ENCODE data around the gene CREG2.

The CREG2 gene

DNA sequence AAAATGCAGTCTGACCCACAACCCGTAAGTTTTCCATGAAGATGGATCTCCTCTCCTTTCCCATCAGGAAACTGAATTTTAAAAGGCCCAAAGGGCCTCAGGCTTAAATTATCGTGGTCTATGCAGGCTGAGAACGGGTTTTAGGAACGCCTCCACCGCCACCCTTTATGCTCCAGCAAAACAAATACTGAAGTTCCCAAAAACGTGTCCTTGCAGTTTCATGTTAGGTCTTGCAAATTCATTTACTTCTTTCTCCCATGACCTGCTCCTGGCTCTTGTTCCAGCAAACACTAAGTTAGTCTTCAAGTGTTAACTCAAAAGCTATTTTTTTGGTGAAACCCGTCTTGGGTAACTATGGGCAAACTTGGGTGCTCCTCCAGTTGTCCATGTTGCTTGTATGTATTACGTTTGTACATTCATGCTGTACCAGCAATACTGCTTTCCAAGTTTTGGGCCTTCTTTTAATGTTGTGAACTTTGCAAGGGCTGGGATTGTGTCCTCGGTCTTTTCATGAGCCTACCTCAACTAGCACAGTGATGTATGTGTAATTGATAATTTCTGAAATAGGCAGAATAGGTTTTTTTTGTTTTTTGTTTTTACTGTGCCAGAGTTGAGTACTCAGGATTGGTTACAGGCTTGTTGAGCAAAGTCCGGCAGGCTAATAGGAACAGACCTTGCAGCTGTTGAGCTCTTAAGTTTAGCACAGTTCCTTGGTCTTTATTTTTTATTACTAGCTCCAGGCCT lies 77.0 kb downstream of the CREG2 start:
- peak overlapping the region; percentile 32 for H3K4me3 Mint-ChIP-seq
- peak overlapping the region; percentile 87 for H3K27ac Mint-ChIP-seq
- no peaks in the 10 kb centered on the region for H3K9me3 Mint-ChIP-seq
- peaks cover 26% of the 10 kb centered on the region for H3K36me3 Mint-ChIP-seq (ENCODE audit: low read depth)
- H3K27me3 Mint-ChIP-seq: no peaks in the 10 kb centered on the region
- intact Hi-C loops (cut with micrococcal nuclease): no loop called here
- peaks cover 46% of the 10 kb centered on the region for H3K4me1 Mint-ChIP-seq (ENCODE audit: low read depth)

DNA sequence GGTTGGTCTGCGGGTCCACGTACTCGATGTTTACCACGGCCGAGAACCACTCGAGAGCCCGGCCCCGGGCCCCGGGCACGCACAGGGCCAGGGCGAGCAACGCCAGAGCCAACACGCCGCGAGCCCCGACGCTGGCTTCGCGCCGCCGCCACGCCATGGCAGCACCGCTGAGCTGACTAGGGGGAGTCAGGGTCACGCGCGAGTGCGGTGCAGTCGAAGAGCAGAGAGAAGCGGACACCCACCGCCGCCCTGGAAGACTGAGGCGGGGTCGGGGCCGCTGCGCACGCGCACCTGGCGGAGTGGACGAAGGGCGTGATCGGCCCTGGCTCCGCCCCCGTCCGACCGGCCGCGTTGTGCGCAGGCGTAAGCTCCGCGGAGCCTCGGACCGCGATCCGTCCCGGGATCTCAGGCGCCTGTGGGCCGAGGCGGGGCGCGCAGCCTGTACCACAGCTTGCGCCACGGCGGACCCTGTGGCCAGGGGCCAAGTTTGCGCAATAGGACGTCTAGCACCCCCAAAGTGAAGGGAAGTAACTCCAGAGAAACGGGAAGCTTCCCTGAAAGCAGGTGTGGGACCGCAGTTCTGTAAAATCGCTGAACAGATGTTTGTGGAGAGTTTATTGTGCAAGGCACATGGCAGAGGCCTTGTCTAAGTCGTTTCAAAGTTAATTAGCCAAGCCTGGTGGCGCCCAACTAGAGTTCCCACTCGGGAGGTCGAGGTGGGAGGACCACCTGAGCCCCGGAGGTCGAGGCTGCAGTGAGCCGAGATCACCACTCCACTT lies 78.7 kb downstream of the CREG2 start, which contains the start of gene RNF149:
Gene RNF149, minus strand, starts transcription at position 270 of the 779 bp plus-strand sequence. Its CDS starts 113 bp downstream, at position 157.
- peak within 1 kb of the TSS; percentile 85 for H3K4me3 Mint-ChIP-seq
- peaks cover 36% of the 10 kb centered on the region for H3K36me3 Mint-ChIP-seq (ENCODE audit: low read depth)
- intact Hi-C loops (cut with micrococcal nuclease): loop anchor here (1.0 to 5.0 kb wide), 2 partner anchors 20 to 34 kb away; no protein-coding TSS in a partner anchor
- H3K27me3 Mint-ChIP-seq: no peaks in the 10 kb centered on the region
- peak within 1 kb of the TSS; percentile 87 for H3K27ac Mint-ChIP-seq
- peaks cover 56% of the 10 kb centered on the region for H3K4me1 Mint-ChIP-seq (ENCODE audit: low read depth)
- H3K9me3 Mint-ChIP-seq: no peaks in the 10 kb centered on the region

DNA sequence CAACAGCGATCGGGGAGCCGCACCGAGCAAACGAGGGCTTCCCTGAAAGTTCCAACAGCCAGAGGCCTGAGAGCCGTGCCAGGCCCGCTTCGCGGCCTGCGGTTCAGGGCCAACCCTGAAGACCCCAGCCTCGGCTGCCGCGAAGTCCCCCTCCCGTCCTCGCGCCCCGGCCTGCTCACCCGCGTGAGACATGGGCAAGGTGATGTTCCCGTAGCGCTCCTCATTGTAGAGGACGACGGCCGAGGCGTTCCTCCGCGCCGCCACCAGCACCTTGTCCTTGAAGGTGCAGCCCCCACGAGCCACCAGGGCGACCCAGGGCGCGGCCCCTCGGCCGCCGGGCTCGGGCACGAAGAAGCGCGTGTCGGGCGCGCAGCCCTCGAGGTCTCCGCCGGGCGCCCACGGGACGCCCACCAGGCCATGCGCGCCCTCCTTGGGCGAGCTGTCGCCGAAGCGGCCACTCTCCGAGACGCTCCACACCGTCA lies 79.3 kb downstream of the CREG2 start:
- H3K36me3 Mint-ChIP-seq (ENCODE audit: low read depth): peaks cover 39% of the 10 kb centered on the region

DNA sequence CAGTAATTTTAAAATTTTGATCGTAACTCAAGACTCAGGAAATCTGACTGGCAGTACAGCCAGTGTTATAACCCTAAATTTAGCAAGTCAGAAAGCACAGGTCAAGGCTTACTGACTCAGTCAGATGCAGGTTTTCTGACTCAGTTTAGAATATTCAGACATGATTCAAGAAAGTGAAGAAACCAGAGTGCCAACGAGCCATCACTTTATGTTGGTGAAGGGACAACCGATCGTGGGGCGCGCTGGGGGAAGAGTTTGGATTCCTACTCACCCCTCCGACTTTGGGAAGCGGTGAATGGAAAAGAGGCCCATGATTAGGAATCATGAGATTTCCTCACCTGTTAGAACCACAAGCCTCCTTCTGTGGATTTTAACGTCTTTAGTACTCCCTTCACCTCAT lies 79.8 kb downstream of the CREG2 start:
- peaks cover 43% of the 10 kb centered on the region for H3K36me3 Mint-ChIP-seq (ENCODE audit: low read depth)

More for the DNA sequence above, 79.3 kb downstream of the CREG2 start:
- H3K27ac Mint-ChIP-seq: peak overlapping the region; percentile 87
- H3K4me1 Mint-ChIP-seq (ENCODE audit: low read depth): peaks cover 57% of the 10 kb centered on the region
- intact Hi-C loops (cut with micrococcal nuclease): loop anchor here (5.0 kb wide), 1 partner anchor 34 kb away; no protein-coding TSS in a partner anchor
- H3K4me3 Mint-ChIP-seq: peak overlapping the region; percentile 85
- no peaks in the 10 kb centered on the region for H3K27me3 Mint-ChIP-seq
- H3K9me3 Mint-ChIP-seq: no peaks in the 10 kb centered on the region

DNA sequence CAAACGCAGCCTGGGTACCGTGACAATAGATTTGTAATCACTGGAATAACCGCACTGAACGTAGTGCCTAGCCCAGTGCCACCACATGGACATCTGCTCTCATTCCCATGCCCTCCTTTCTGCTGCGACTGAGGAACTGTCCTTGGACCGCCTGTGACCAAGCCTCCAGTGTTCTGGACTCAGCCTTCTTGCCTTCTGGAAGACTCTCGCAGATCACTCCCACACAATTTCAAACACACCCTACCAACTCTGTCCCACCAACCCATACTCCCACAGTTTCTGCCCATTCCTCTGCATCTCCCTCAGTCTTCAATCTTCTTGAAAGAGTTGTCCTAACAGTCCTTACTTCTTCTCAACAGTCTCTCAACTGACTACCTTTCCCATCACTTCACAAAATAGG lies 80.9 kb downstream of the CREG2 start:
- no peaks in the 10 kb centered on the region for H3K27me3 Mint-ChIP-seq
- intact Hi-C loops (cut with micrococcal nuclease): loop anchor here (1.0 to 5.0 kb wide), 2 partner anchors 36 to 53 kb away; no protein-coding TSS in a partner anchor
- H3K9me3 Mint-ChIP-seq: no peaks in the 10 kb centered on the region
- H3K4me3 Mint-ChIP-seq: peak overlapping the region; percentile 85
- H3K36me3 Mint-ChIP-seq (ENCODE audit: low read depth): peaks cover 54% of the 10 kb centered on the region
- H3K4me1 Mint-ChIP-seq (ENCODE audit: low read depth): peaks cover 69% of the 10 kb centered on the region
- H3K27ac Mint-ChIP-seq: peak overlapping the region; percentile 87

More for the DNA sequence above, 79.8 kb downstream of the CREG2 start:
- Mint-ChIP-seq H3K4me3 (peak overlapping the region; percentile 85), H3K4me1 (ENCODE audit: low read depth) (peaks cover 62% of the 10 kb centered on the region), H3K27me3 (no peaks in the 10 kb centered on the region), H3K9me3 (no peaks in the 10 kb centered on the region), H3K27ac (peak overlapping the region; percentile 87)
- intact Hi-C loops (cut with micrococcal nuclease): loop anchor here (5.0 kb wide), 1 partner anchor 35 kb away; no protein-coding TSS in a partner anchor

DNA sequence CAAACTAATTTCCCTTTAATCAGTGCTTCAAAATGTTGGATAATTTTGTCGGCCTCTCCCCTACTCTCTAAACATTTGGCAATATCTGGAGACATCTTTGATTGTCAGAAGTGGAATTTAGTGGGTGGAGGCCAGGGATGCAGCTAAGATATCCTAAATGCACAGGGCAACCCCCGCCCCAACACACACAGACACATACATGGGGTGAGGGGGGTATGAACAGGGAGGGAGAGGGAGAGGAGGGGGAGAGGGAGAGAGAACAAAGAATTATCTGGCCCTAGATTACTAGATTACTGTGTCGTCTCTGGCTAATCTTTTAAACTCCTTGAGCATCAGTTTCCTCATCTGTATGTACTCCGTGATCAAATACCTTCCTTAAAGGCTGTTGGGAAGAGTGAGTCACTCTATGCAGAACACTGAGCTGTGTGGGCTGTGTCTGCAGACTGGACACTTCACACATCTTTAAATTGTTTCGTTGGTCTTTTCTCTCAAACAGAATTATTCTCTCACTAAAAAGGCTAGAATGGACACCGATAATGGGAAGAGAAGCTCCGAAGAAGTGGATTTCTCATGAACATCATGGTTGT lies 81.7 kb downstream of the CREG2 start:
- Mint-ChIP-seq H3K4me3 (peak overlapping the region; percentile 39), H3K9me3 (no peaks in the 10 kb centered on the region), H3K27ac (peak overlapping the region; percentile 57), H3K4me1 (ENCODE audit: low read depth) (peaks cover 69% of the 10 kb centered on the region), H3K36me3 (ENCODE audit: low read depth) (peaks cover 57% of the 10 kb centered on the region), H3K27me3 (no peaks in the 10 kb centered on the region)
- intact Hi-C loops (cut with micrococcal nuclease): loop anchor here (1.0 to 5.0 kb wide), 2 partner anchors 37 to 52 kb away; no protein-coding TSS in a partner anchor

DNA sequence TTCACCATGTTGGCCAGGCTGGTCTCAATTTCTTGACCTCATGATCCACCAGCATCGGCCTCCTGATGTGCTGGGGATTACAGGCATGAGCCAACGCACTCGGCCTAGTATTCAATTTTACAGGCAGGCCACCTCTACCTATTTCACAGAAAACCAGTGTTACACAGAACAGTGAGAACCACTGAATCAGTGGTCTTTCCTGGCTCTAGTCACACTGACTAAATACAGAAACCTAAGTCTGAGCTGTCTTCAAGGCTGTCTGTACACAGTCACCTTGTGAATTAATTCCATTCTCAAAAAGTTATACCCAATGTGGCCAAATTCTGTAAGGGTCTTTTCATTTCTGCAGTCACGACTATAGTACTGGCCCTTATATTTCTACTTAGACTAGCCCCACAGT lies 82.3 kb downstream of the CREG2 start:
- H3K9me3 Mint-ChIP-seq: no peaks in the 10 kb centered on the region
- no peak overlapping the region for H3K4me3 Mint-ChIP-seq
- no peaks in the 10 kb centered on the region for H3K27me3 Mint-ChIP-seq
- peaks cover 59% of the 10 kb centered on the region for H3K36me3 Mint-ChIP-seq (ENCODE audit: low read depth)
- H3K27ac Mint-ChIP-seq: peak overlapping the region; percentile 57
- intact Hi-C loops (cut with micrococcal nuclease): loop anchor here (5.0 kb wide), 1 partner anchor 37 kb away; no protein-coding TSS in a partner anchor
- H3K4me1 Mint-ChIP-seq (ENCODE audit: low read depth): peaks cover 69% of the 10 kb centered on the region

DNA sequence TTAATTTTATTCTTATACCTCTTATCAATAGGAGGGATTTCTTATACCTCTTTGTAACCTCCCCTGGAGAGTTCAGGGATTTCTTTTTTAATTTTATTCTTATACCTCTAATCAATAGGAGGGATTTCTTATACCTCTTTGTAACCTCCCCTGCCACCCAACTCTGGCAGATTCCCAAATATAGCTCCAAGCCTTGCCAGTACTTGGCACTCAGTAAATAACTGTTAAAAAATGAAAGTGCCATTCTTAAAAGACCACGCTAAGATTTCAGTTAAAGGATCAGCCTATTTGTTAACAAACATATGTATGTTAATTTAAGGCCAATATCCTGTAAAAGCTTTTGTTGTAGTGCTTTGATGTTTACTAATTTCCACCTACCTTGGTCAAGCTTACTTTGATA lies 83.6 kb downstream of the CREG2 start:
- no peak overlapping the region for H3K27ac Mint-ChIP-seq

DNA sequence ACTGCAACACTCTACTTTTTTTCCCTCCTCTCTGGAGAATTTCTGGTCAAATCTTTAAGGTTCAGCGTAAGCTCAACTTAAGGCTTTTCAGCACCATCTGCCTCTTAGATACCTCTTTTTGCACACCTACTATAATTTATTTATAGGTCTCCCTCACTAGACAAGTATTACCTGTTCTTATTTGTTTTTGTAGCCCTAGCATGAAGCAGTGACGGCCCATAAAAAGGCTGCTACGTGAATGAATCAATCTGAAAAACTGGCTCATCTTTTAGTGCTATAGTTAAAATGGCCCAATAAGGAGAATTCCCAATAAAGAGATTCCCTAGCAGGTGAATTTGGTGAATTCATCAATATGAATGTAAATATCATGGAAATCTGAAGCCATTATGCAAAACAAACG lies 85.3 kb downstream of the CREG2 start:
- peak overlapping the region; percentile 16 for H3K27ac Mint-ChIP-seq
- H3K4me1 Mint-ChIP-seq (ENCODE audit: low read depth): peaks cover 74% of the 10 kb centered on the region
- no peak overlapping the region for H3K4me3 Mint-ChIP-seq
- intact Hi-C loops (cut with micrococcal nuclease): no loop called here
- no peaks in the 10 kb centered on the region for H3K9me3 Mint-ChIP-seq
- H3K27me3 Mint-ChIP-seq: no peaks in the 10 kb centered on the region
- peaks cover 67% of the 10 kb centered on the region for H3K36me3 Mint-ChIP-seq (ENCODE audit: low read depth)

More for the DNA sequence above, 83.6 kb downstream of the CREG2 start:
- intact Hi-C loops (cut with micrococcal nuclease): no loop called here
- H3K27me3 Mint-ChIP-seq: no peaks in the 10 kb centered on the region
- H3K4me1 Mint-ChIP-seq (ENCODE audit: low read depth): peaks cover 70% of the 10 kb centered on the region
- no peaks in the 10 kb centered on the region for H3K9me3 Mint-ChIP-seq
- no peak overlapping the region for H3K4me3 Mint-ChIP-seq
- H3K36me3 Mint-ChIP-seq (ENCODE audit: low read depth): peaks cover 70% of the 10 kb centered on the region

DNA sequence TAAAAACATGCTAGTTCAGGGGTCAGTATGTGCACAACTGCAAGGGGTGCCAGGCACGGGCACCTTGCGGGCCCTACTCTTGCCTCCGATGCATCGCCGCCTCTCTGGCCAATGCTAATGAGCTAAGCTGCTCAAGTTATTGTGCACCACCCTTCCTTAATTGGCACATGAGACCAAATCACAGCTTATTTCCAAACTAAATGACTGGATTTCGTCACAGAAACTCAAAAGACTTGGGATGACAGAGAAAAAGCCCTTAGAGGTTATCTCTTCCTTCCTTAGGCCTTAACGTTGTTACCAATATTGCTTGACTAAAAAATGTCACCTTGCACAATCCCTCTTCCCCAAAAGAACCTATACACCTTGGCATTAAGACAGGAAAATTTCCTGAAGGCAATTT lies 86.5 kb downstream of the CREG2 start:
- no peak overlapping the region for H3K4me3 Mint-ChIP-seq
- intact Hi-C loops (cut with micrococcal nuclease): no loop called here
- H3K4me1 Mint-ChIP-seq (ENCODE audit: low read depth): peaks cover 66% of the 10 kb centered on the region
- H3K9me3 Mint-ChIP-seq: no peaks in the 10 kb centered on the region
- H3K27ac Mint-ChIP-seq: no peak overlapping the region
- H3K27me3 Mint-ChIP-seq: no peaks in the 10 kb centered on the region
- H3K36me3 Mint-ChIP-seq (ENCODE audit: low read depth): peaks cover 64% of the 10 kb centered on the region

DNA sequence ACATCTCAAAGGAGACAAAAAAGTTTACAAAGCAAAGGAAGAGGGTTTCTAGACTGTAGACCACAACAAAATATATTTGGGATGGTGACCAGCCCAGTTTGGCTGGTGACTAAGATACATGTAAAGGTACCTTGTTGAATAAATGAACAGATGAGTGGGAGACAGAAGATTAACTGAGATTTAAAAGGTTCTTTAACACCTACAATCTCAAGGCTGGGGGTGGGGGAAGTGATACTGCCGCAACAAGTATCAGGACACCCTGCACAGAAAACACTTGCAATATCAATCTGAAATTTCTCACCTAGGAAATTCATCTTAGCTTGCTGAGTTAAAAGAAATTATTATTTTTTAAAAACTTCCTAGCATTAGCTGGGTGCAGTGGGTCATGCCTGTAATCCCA lies 87.1 kb downstream of the CREG2 start:
- intact Hi-C loops (cut with micrococcal nuclease): no loop called here
- Mint-ChIP-seq H3K27ac (no peak overlapping the region), H3K4me3 (no peak overlapping the region), H3K9me3 (no peaks in the 10 kb centered on the region), H3K36me3 (ENCODE audit: low read depth) (peaks cover 57% of the 10 kb centered on the region), H3K4me1 (ENCODE audit: low read depth) (peaks cover 61% of the 10 kb centered on the region), H3K27me3 (no peaks in the 10 kb centered on the region)

DNA sequence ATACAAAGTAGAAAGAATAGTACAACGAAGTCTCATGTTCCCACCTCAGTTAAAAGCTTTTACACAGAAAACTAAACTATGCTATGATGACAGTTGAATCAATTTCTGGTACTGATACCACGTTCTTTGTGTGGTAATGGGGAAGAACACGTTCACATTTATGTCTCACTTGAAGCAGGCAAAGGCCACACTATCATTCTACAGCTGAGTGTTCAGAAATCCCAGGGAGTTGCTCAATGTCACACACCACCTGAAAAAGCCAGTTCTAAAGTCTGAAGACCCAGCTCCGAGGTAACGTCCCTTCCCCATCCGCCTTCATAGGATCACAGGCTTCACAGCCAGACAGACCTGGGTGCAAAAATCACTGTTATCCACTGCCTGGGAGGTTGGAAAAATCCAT lies 87.7 kb downstream of the CREG2 start:
- no peak overlapping the region for H3K4me3 Mint-ChIP-seq
- H3K27ac Mint-ChIP-seq: no peak overlapping the region
- no peaks in the 10 kb centered on the region for H3K27me3 Mint-ChIP-seq
- peaks cover 59% of the 10 kb centered on the region for H3K4me1 Mint-ChIP-seq (ENCODE audit: low read depth)
- H3K36me3 Mint-ChIP-seq (ENCODE audit: low read depth): peaks cover 58% of the 10 kb centered on the region
- no peaks in the 10 kb centered on the region for H3K9me3 Mint-ChIP-seq
- intact Hi-C loops (cut with micrococcal nuclease): no loop called here

DNA sequence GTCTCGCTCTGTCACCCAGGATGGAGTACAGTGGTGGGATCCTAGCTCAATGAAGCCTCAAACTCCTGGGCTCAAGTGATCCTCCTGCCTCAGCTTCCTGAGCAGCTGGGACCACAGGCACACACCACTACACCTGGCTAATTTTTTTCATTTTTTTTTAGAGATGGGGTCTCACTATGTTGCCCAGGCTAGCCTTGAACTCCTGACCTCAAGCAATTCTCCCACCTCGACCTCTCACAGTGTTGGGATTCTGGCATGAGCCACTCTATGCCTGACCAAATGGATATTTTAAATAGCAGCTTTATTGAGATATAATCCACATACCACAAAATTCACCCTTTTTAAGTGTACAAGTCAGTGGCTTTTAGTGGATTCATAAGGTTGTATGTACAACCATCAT lies 89.9 kb downstream of the CREG2 start:
- H3K36me3 Mint-ChIP-seq (ENCODE audit: low read depth): peaks cover 66% of the 10 kb centered on the region
- H3K27me3 Mint-ChIP-seq: no peaks in the 10 kb centered on the region
- peaks cover 45% of the 10 kb centered on the region for H3K4me1 Mint-ChIP-seq (ENCODE audit: low read depth)

More for the DNA sequence above, 89.9 kb downstream of the CREG2 start:
- Mint-ChIP-seq H3K9me3 (no peaks in the 10 kb centered on the region), H3K4me3 (no peak overlapping the region), H3K27ac (no peak overlapping the region)
- intact Hi-C loops (cut with micrococcal nuclease): no loop called here
